Kidney epithelial cell (primary cell): ENCODE data around the gene CLASP2. TPM values are rescaled to one million over a fixed set of nuclear protein-coding genes. Genes with fewer than 3 reads are reported as not detected.
"Not testable (repeated sequence)": the region's sequence is repeated elsewhere in the genome, so short reads cannot be mapped to it uniquely, and the experiment has no call there.

ENCODE experiments used
- DNase-seq: peaks from one replicate; pipeline ENCODE4 v3.0.0-alpha.2; 2010; ENCODE audit warnings: low read depth
- H3K27me3 ChIP-seq: 2 replicates; pipeline ENCODE4 v1.6.0; 2011; ENCODE audit warnings: low read length; ENCODE audit not compliant: control insufficient read depth, insufficient read depth
- H3K36me3 ChIP-seq: 2 replicates; pipeline ENCODE4 v1.5.1; 2011; ENCODE audit warnings: low read length; ENCODE audit not compliant: control insufficient read depth, insufficient read depth
- H3K4me3 ChIP-seq: 2 replicates; pipeline ENCODE4 v1.5.1; 2011; ENCODE audit warnings: low read depth, mild to moderate bottlenecking, control low read depth, low read length
- CTCF ChIP-seq: IDR thresholded peaks from 2 replicates; pipeline ENCODE4 v1.5.1; 2011; ENCODE audit warnings: mild to moderate bottlenecking, moderate library complexity, low read length, control low read depth, inconsistent platforms; ENCODE audit not compliant: insufficient read depth, poor library complexity, severe bottlenecking
- total RNA-seq: library from RNA; depleted of rRNA; stranded (reverse); fragments of >200 nt; gene quantifications from 2 replicates; pipeline ENCODE4 v1.2.3, GENCODE V29; 2015

Gene CLASP2
- total RNA-seq = 37.8 and 52.4 TPM in 2 replicates

- Histone ChIP-seq H3K36me3 (no peaks in the 10 kb centered on the region), H3K27me3 (no peaks in the 10 kb centered on the region), H3K4me3 (peak within 1 kb of the TSS; percentile 70)
- TF ChIP-seq CTCF = no peak
- peak; percentile 49 for DNase-seq
These were observed at the start of gene CLASP2 for GRCh38 chr3:33717866-33718594. Gene CLASP2, minus strand, starts transcription at chr3:33718254. Its CDS starts 252 bp downstream, at chr3:33718002.

DNA sequence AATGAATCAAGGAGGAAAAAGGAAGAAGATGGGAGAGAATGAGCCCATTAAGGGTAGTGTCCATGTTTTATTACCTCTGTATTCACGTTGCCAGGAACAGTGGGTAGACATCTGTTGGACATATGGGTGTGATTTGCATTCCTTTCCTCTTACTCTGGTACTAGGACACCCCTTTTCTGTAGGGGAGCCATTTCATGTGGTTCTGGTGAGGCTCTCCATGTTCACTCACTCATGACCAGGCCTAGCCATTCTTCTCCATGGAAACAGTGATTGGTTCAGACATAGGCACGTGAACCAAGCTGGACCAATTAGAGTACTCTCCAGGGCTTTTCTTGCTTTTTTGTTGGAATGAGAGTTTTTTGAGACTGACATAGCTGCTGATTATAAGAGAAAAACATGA lies 40.8 kb upstream of the CLASP2 start:
- TF ChIP-seq CTCF = no peak
- Histone ChIP-seq H3K4me3 (no peak overlapping the region), H3K27me3 (no peaks in the 10 kb centered on the region), H3K36me3 (no peaks in the 10 kb centered on the region)
- no peak for DNase-seq

GRCh38 chr3:33758281-33758680 lies 40.2 kb upstream of the CLASP2 start:
- H3K4me3 ChIP-seq = no peak overlapping the region
- H3K36me3 ChIP-seq = no peaks in the 10 kb centered on the region
- no peak for TF ChIP-seq CTCF
- DNase-seq = no peak
- no peaks in the 10 kb centered on the region for H3K27me3 ChIP-seq

- not testable (repeated sequence) for H3K36me3 ChIP-seq, H3K27me3 ChIP-seq, H3K4me3 ChIP-seq, DNase-seq
These were observed 36.3 kb upstream of the CLASP2 start for GRCh38 chr3:33754391-33754790.

GRCh38 chr3:33751336-33751735 lies 33.3 kb upstream of the CLASP2 start:
- TF ChIP-seq CTCF = no peak
- Histone ChIP-seq H3K4me3 (no peak overlapping the region), H3K36me3 (no peaks in the 10 kb centered on the region), H3K27me3 (no peaks in the 10 kb centered on the region)
- DNase-seq = no peak

GRCh38 chr3:33750211-33750548 lies 32.1 kb upstream of the CLASP2 start:
- no peak for DNase-seq
- TF ChIP-seq CTCF = no peak
- Histone ChIP-seq H3K27me3 (no peaks in the 10 kb centered on the region), H3K4me3 (no peak overlapping the region), H3K36me3 (no peaks in the 10 kb centered on the region)
